Measurements from ENCODE around the gene TPCN1.

Gene TPCN1

DNA sequence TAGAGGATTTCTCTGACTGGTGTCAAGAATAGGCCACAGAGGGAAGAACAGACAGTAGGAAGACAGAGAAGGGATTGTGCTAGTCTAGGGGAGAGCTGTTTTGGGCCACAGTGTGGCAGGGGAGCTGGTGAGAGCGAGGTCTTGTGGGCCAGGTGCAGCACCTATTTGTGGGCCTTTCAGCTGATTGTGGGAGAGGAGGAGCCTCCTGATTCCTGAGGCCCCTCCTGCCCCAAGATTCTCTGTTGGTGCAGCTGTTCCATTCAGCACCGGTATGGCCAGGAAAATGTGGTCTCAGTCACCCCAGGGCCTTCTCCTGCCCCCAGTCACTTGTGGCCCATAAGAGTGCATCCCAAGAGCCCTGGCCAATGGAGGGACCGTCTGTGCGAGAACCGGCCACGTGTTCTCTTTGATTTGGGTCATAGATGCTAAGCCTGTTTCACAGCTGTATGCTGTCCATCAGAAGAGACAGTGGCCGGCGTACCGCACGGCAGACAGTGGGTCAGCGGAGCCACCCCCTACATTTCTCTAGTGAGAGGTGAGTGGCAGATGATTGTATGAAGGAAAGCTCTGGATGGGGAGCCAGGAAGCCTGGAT is 27.7 kb downstream of the TPCN1 start:
- peaks cover 35 to 39% of the 10 kb centered on the region in 2 experiments for H3K36me3 ChIP-seq (ENCODE audit: control insufficient read depth in 1 of 2, insufficient read depth in 2 of 2, low read depth in 1 of 2, low read length in 2 of 2)
- H3K4ac ChIP-seq (ENCODE audit: low read depth in 1 of 2, low read length in 2 of 2): peak overlapping the region in 1 of 2 experiments; percentile 35
- H3K23ac ChIP-seq (ENCODE audit: low read length in 2 of 2): no peak overlapping the region
- H4K8ac ChIP-seq (ENCODE audit: low read length): no peak overlapping the region
- no peak for DNase-seq
- no peak overlapping the region for H2BK120ac ChIP-seq (ENCODE audit: low read depth, low read length)
- peak overlapping the region in 1 of 2 experiments; percentile 46 for H3K18ac ChIP-seq (ENCODE audit: low read depth in 1 of 2, low read length in 2 of 2)
- peaks cover 11% of the 10 kb centered on the region for H3K9me3 ChIP-seq (ENCODE audit: control insufficient read depth, low read length)
- H3K79me1 ChIP-seq (replicated peaks; ENCODE audit: low read length, poor library complexity, severe bottlenecking): peaks cover 18% of the 10 kb centered on the region
- H3K4me2 ChIP-seq (ENCODE audit: low read length, poor library complexity, severe bottlenecking): no peak overlapping the region
- H2BK5ac ChIP-seq (ENCODE audit: low read depth, low read length, poor library complexity, severe bottlenecking): no peak overlapping the region
- H4K91ac ChIP-seq (ENCODE audit: low read length): no peak overlapping the region
- H2AK5ac ChIP-seq (ENCODE audit: low read length, severe bottlenecking): peak overlapping the region; percentile 4
- WGBS: 96% methylated on average over 11 of the region's 11 CpGs
- H3K14ac ChIP-seq (ENCODE audit: low read length in 2 of 2): no peak overlapping the region
- H2BK15ac ChIP-seq (ENCODE audit: low read depth, poor library complexity, severe bottlenecking): peak overlapping the region; percentile 41
- no peak overlapping the region for H3K4me3 ChIP-seq (ENCODE audit: insufficient read depth in 1 of 2, low read depth in 1 of 2, low read length in 2 of 2)
- H3K4me1 ChIP-seq (ENCODE audit: control insufficient read depth, insufficient read depth, low read depth, low read length): peaks cover 26% of the 10 kb centered on the region
- H3K27me3 ChIP-seq (ENCODE audit: control insufficient read depth in 1 of 2, insufficient read depth in 1 of 2, low read length in 2 of 2): no peaks in the 10 kb centered on the region
- no peak overlapping the region for H3K27ac ChIP-seq (ENCODE audit: low read length, poor library complexity, severe bottlenecking)
- no peak overlapping the region for H2AFZ ChIP-seq (ENCODE audit: low read depth, low read length)
- peak overlapping the region in 1 of 2 experiments; percentile 73 for H2BK12ac ChIP-seq (ENCODE audit: low read length in 2 of 2)
- H3K9ac ChIP-seq (ENCODE audit: low read length): no peak overlapping the region

DNA sequence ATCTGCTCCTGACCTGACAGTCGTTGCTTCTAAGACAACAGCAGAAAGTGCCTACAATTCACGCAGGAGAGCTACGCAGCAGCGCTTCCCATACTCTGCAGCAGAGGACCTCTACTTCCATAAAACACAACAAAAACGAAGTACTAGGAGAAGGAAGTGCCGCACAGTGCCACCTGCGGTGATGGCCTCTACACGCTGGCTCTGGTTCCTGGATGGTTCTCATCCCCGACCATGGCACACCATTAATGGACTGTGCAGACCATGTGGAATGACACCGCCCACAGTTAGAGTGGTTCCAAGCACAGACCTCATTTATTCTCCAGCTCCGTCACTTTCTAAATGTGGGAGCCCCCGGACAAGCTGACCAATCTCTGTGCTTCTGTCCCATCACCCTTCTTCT is 28.3 kb downstream of the TPCN1 start:
- no peak overlapping the region for H2BK12ac ChIP-seq (ENCODE audit: low read length in 2 of 2)
- H3K27ac ChIP-seq (ENCODE audit: low read length, poor library complexity, severe bottlenecking): no peak overlapping the region
- peaks cover 22% of the 10 kb centered on the region for H3K4me1 ChIP-seq (ENCODE audit: control insufficient read depth, insufficient read depth, low read depth, low read length)
- no peak overlapping the region for H3K9ac ChIP-seq (ENCODE audit: low read length)
- no peak overlapping the region for H3K23ac ChIP-seq (ENCODE audit: low read length in 2 of 2)
- H3K4ac ChIP-seq (ENCODE audit: low read depth in 1 of 2, low read length in 2 of 2): no peak overlapping the region
- WGBS: 92% methylated on average over 10 of the region's 12 CpGs
- H2AK5ac ChIP-seq (ENCODE audit: low read length, severe bottlenecking): no peak overlapping the region
- H3K18ac ChIP-seq (ENCODE audit: low read depth in 1 of 2, low read length in 2 of 2): no peak overlapping the region
- H3K9me3 ChIP-seq (ENCODE audit: control insufficient read depth, low read length): peaks cover 11% of the 10 kb centered on the region
- no peak overlapping the region for H2AFZ ChIP-seq (ENCODE audit: low read depth, low read length)
- H3K14ac ChIP-seq (ENCODE audit: low read length in 2 of 2): no peak overlapping the region
- no peaks in the 10 kb centered on the region for H3K27me3 ChIP-seq (ENCODE audit: control insufficient read depth in 1 of 2, insufficient read depth in 1 of 2, low read length in 2 of 2)
- no peak overlapping the region for H2BK5ac ChIP-seq (ENCODE audit: low read depth, low read length, poor library complexity, severe bottlenecking)
- no peak for DNase-seq
- H4K8ac ChIP-seq (ENCODE audit: low read length): no peak overlapping the region
- H2BK15ac ChIP-seq (ENCODE audit: low read depth, poor library complexity, severe bottlenecking): no peak overlapping the region
- no peak overlapping the region for H3K4me2 ChIP-seq (ENCODE audit: low read length, poor library complexity, severe bottlenecking)
- H3K4me3 ChIP-seq (ENCODE audit: insufficient read depth in 1 of 2, low read depth in 1 of 2, low read length in 2 of 2): no peak overlapping the region
- H4K91ac ChIP-seq (ENCODE audit: low read length): no peak overlapping the region
- peaks cover 18% of the 10 kb centered on the region for H3K79me1 ChIP-seq (replicated peaks; ENCODE audit: low read length, poor library complexity, severe bottlenecking)
- H2BK120ac ChIP-seq (ENCODE audit: low read depth, low read length): no peak overlapping the region
- peaks cover 37 to 39% of the 10 kb centered on the region in 2 experiments for H3K36me3 ChIP-seq (ENCODE audit: control insufficient read depth in 1 of 2, insufficient read depth in 2 of 2, low read depth in 1 of 2, low read length in 2 of 2)

DNA sequence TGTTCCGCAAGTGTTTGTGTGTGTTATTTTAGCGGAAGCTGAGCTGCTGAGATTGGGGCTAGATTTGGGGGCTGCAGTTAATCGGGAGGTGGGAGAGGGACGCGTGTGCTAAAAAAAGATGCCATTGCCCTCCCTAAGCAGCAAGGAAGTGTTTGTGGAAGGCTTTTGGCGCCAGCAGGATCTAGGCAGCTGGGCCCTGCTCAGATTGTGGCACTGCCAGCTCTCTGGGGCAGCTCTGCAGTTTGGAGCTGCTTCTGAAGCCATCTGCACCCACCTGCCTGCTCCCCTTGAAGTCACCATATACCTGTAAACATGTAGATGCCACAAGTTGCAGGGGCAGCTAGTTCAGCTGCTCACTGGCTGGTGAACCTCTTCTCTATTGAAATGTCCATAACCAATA is 28.8 kb downstream of the TPCN1 start:
- WGBS: 99% methylated on average over 6 of the region's 6 CpGs
- H3K9ac ChIP-seq (ENCODE audit: low read length): no peak overlapping the region
- no peak overlapping the region for H2BK120ac ChIP-seq (ENCODE audit: low read depth, low read length)
- H2BK12ac ChIP-seq (ENCODE audit: low read length in 2 of 2): no peak overlapping the region
- no peak for DNase-seq
- peaks cover 11% of the 10 kb centered on the region for H3K9me3 ChIP-seq (ENCODE audit: control insufficient read depth, low read length)
- peaks cover 18% of the 10 kb centered on the region for H3K79me1 ChIP-seq (replicated peaks; ENCODE audit: low read length, poor library complexity, severe bottlenecking)
- H3K14ac ChIP-seq (ENCODE audit: low read length in 2 of 2): no peak overlapping the region
- no peak overlapping the region for H3K4ac ChIP-seq (ENCODE audit: low read depth in 1 of 2, low read length in 2 of 2)
- H3K36me3 ChIP-seq (ENCODE audit: control insufficient read depth in 1 of 2, insufficient read depth in 2 of 2, low read depth in 1 of 2, low read length in 2 of 2): peaks cover 39 to 41% of the 10 kb centered on the region in 2 experiments
- no peak overlapping the region for H3K27ac ChIP-seq (ENCODE audit: low read length, poor library complexity, severe bottlenecking)
- H2BK5ac ChIP-seq (ENCODE audit: low read depth, low read length, poor library complexity, severe bottlenecking): no peak overlapping the region
- no peak overlapping the region for H4K8ac ChIP-seq (ENCODE audit: low read length)
- H2AK5ac ChIP-seq (ENCODE audit: low read length, severe bottlenecking): no peak overlapping the region
- no peak overlapping the region for H3K18ac ChIP-seq (ENCODE audit: low read depth in 1 of 2, low read length in 2 of 2)
- H3K4me2 ChIP-seq (ENCODE audit: low read length, poor library complexity, severe bottlenecking): no peak overlapping the region
- H3K23ac ChIP-seq (ENCODE audit: low read length in 2 of 2): no peak overlapping the region
- no peak overlapping the region for H4K91ac ChIP-seq (ENCODE audit: low read length)
- H3K27me3 ChIP-seq (ENCODE audit: control insufficient read depth in 1 of 2, insufficient read depth in 1 of 2, low read length in 2 of 2): no peaks in the 10 kb centered on the region
- peaks cover 22% of the 10 kb centered on the region for H3K4me1 ChIP-seq (ENCODE audit: control insufficient read depth, insufficient read depth, low read depth, low read length)
- H2AFZ ChIP-seq (ENCODE audit: low read depth, low read length): no peak overlapping the region
- H3K4me3 ChIP-seq (ENCODE audit: insufficient read depth in 1 of 2, low read depth in 1 of 2, low read length in 2 of 2): no peak overlapping the region
- no peak overlapping the region for H2BK15ac ChIP-seq (ENCODE audit: low read depth, poor library complexity, severe bottlenecking)

DNA sequence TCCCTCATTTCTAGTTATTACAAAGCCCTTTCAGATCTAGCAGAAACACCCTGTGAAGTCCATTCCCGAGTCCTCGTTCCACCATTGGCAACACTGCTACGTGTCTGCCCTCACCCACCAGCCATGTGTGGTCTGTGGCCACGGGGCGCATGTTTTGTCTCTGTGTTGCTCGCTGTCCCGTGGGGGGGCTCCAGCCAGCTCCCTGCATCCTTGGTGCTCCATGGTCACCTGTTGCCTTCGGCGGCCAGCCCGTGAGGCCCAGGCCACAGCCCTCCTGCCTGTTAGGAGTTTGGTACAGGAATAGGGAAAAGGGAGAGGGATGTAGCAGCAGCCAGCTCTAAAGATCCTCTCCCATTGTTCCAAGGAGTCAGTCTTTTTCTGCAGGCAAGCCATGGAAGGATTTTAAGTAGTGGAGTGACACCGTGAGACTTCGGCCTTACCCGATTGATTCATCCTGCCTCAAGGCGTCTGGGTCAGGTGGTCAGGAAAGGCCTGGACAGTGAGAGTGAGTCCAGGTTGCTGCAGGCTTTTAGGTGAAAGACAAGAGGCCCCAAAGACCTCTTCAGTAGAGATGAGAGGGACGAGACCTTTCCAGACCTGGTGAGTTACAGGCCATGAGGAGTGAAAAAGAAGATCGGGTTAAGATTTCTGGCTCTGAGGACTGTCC is 30.3 kb downstream of the TPCN1 start:
- no peak overlapping the region for H4K8ac ChIP-seq (ENCODE audit: low read length)
- H2BK5ac ChIP-seq (ENCODE audit: low read depth, low read length, poor library complexity, severe bottlenecking): no peak overlapping the region
- no peak overlapping the region for H3K23ac ChIP-seq (ENCODE audit: low read length in 2 of 2)
- no peaks in the 10 kb centered on the region for H3K27me3 ChIP-seq (ENCODE audit: control insufficient read depth in 1 of 2, insufficient read depth in 1 of 2, low read length in 2 of 2)
- no peak for DNase-seq
- H3K9ac ChIP-seq (ENCODE audit: low read length): no peak overlapping the region
- no peak overlapping the region for H3K4me3 ChIP-seq (ENCODE audit: insufficient read depth in 1 of 2, low read depth in 1 of 2, low read length in 2 of 2)
- H3K14ac ChIP-seq (ENCODE audit: low read length in 2 of 2): no peak overlapping the region
- peaks cover 12% of the 10 kb centered on the region for H3K4me1 ChIP-seq (ENCODE audit: control insufficient read depth, insufficient read depth, low read depth, low read length)
- H3K4ac ChIP-seq (ENCODE audit: low read depth in 1 of 2, low read length in 2 of 2): no peak overlapping the region
- no peak overlapping the region for H3K27ac ChIP-seq (ENCODE audit: low read length, poor library complexity, severe bottlenecking)
- H4K91ac ChIP-seq (ENCODE audit: low read length): peak overlapping the region; percentile 4
- H2AK5ac ChIP-seq (ENCODE audit: low read length, severe bottlenecking): no peak overlapping the region
- H3K18ac ChIP-seq (ENCODE audit: low read depth in 1 of 2, low read length in 2 of 2): no peak overlapping the region
- peaks cover 39 to 41% of the 10 kb centered on the region in 2 experiments for H3K36me3 ChIP-seq (ENCODE audit: control insufficient read depth in 1 of 2, insufficient read depth in 2 of 2, low read depth in 1 of 2, low read length in 2 of 2)
- no peak overlapping the region for H2AFZ ChIP-seq (ENCODE audit: low read depth, low read length)
- 95% methylated on average over 13 of the region's 16 CpGs for WGBS
- H3K79me1 ChIP-seq (replicated peaks; ENCODE audit: low read length, poor library complexity, severe bottlenecking): peaks cover 18% of the 10 kb centered on the region
- peaks cover 11% of the 10 kb centered on the region for H3K9me3 ChIP-seq (ENCODE audit: control insufficient read depth, low read length)
- H2BK12ac ChIP-seq (ENCODE audit: low read length in 2 of 2): no peak overlapping the region
- no peak overlapping the region for H3K4me2 ChIP-seq (ENCODE audit: low read length, poor library complexity, severe bottlenecking)
- H2BK120ac ChIP-seq (ENCODE audit: low read depth, low read length): no peak overlapping the region
- no peak overlapping the region for H2BK15ac ChIP-seq (ENCODE audit: low read depth, poor library complexity, severe bottlenecking)

Data from mesenchymal stem cell (in vitro differentiated cells and primary cell).